ENCODE measurements around the gene PRR7.
A peak's percentile ranks its signal among the peaks of the same experiment; 100 is the strongest.

PRR7 gene

GRCh38 chr5:177425196-177425800 is 21.3 kb upstream of the PRR7 start:
- no peak for DNase-seq

- peak; percentile 99 for DNase-seq
Measured at GRCh38 chr5:177425801-177426565, 20.6 kb upstream of the PRR7 start.

DNA sequence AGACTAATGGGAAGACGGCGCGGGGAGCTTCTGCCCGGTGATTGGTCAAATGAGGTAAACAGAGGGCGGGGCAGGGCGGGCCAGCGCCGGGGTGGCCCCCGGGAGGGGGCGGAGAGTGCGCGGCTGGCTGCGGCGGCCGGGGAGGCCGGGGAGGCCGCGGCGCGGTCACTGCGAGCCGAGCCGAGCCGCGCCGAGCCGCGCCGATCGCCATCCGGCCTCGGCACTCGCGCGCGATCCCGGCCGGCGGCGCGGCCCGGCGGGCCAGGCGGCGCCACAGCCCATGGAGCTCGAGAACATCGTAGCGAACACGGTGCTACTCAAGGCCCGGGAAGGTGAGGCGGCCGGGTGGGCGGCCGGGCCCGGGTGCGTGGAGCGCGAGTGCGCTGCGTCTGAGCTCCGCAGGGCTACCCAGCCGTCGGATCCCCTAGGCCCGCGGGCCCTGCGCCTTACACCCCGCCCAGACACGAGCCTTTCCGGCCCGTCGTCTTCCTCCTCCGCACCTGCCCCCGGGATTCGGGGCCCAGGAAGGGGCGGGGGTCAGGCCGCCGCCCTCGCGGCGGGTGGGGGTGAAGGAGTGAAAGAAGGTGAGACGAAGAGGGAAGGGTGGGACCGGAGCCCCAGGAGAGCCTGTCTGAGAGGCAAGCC is 19.9 kb upstream of the PRR7 start, which contains the start of gene GRK6:
GRK6 (plus strand) TSS at position 111 of the 645 bp plus-strand sequence; CDS start at position 281, 170 bp downstream.
- DNase-seq: peak; percentile 57

DNA sequence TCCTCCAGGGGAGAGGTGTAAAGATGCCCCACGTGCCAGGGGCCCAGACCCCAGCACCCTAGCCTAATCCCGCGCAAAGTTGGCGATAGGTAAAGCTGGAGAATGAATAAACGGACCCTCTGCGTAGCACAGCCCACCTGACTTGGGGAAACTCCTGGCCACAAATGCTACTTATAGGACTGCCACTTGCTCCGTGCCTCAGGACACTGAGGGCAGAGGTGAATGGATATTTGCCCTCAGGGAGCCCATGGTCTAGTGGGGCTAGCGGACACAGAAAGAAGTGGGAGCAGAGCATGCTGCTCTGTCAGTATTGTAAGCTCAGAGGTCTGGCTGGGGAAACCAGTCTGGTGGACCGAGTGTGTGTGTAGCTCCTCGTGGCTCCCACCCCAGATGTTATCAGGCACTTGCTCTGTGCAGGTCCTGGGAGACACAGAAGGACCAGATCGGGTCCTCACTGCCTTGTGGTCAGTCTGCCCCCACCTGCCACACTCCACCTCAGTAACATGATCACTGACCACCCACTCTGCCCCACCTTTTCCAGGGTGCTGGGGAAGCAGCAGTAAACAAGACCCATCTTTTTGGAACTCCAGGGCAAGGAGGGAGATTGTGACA is 19.3 kb upstream of the PRR7 start:
- DNase-seq: no peak

DNA sequence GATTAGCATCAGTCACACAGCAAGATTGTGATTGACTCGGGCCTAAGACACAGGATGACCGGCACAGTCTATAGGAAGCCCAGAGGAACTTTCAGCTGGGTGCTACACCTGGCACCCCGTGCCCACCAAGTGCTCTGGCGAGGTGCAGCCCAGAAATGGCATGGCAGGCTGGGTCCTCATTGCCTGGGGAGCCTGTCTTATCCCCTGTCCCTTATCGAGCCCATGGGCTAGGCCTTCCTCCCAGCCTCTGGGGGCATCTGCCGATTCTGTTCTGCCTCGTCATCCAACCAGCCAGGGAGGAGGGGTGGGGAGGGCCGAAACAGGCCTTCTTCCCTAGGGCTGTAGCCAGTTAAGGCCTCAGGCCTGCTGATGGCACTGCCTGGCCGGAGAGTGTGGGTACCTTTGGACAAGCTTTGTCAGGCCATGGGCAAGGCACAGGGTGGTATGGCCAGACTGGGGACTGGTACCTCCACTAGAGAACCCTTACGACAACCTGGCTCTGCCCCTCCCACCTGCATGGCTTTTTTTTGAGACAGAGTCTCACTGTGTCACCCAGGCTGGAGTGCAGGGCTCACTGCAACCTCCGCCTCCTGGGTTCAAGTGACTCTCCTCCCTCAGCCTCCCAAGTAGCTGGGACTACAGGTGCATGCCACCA is 18.6 kb upstream of the PRR7 start:
- no peak for DNase-seq

DNA sequence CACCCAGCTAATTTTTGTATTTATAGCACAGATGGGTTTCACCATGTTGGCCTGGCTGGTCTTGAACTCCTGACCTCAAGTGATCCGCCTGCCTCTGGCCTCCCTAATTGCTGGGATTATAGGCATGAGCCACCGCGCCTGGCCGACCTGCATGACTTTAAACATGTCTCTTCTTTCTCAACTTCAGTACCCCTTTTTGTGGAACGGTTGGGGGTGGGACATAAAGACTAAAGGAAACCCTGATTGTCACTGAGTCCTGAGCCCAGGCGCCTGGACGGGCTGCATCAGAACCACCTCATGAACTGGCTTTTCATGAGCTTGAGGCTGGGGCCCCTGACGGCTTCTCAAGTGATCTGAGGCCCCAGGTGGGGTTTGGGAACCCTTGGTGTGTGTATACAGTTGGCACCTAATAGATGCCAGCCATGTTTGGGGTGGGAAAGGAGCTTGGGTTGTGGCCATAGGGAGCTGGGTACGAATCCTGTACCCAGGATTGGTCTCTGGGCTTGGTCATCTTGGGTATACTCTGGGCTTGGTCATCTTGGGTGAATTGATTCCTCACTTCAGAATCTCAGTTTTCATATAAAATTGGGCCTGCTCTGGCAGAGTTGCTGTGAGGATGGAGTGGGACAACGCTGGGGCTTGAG is 17.9 kb upstream of the PRR7 start:
- no peak for DNase-seq

DNA sequence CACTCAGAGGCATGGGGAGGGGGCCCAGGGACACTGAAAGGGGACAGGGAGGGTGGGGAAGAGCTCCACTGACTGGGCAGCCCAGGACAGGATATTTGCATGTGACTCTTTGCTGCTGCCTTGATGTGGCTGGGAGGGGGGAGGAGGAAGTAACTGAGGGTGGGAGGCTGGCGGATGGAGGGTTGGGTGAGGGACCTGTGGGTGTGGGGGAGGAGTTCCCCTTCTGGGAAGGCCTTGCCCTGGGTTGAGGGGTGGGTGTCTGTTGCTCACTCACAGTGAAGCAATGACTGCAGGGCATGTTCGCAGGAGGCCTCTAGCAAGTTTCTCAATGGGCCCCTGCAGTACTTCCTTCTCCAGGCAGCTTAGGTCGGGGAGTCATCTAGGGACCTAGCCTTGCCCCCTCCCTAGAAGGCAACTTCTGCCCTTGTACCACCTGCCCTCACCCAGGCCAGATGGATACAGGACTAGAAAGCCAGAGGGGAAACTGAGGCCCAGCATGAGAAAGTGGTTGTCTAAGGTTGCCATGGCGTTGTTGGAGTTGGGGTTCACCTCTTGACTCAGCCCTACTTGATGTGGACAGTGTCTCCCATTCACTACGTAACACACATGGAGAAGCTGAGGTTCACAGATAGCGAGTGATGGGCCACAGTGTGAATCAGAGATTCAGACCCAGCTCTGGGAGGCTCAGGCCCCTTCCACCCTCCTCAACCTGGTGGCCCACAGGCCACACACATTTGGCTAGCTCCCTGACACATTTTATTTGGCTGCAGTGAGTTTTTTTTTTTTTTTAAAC is 17.2 kb upstream of the PRR7 start:
- peak; percentile 72 for DNase-seq

GRCh38 chr5:177430140-177430951 is 16.3 kb upstream of the PRR7 start:
- no peak for DNase-seq

GRCh38 chr5:177430972-177431316 is 15.7 kb upstream of the PRR7 start:
- DNase-seq: no peak

DNA sequence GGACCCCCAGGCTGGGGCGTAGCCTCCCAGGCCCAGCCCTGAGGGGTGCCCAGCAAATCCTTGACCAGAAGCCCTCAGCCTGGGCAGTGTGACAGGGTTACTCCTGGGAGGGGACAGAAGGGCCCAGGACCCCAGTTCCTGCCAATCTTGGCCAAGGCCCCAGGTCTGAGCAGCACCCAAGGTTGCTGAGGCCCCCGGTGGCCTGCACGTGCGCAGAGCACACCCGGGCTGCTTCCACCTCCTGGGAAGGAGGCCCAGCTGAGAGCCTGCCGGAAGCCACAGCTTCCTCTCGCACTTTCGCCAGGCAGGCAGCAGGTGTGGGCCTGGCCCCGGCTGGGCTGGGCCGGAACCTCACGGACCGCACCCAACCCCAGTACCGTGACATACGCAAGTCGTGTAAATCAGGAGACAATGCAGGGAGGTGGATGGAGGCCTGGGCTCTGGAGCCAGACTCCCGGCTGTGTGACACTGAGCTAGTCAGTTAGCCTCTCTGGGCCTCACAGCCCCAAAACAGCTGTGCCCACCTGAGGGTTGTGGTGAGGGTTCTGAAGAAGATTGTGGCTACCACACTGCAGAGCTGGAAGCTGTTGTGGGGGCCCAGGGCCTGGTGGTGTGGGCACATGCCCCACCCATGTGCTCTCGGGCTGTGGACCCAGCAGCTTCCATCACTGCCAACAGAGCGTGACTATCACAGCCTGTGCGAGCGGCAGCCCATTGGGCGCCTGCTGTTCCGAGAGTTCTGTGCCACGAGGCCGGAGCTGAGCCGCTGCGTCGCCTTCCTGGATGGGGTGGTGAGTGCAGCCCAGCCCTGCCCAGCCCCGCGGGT is 15.1 kb upstream of the PRR7 start:
- peak; percentile 55 for DNase-seq

GRCh38 chr5:177432143-177432838 is 14.3 kb upstream of the PRR7 start:
- no peak for DNase-seq

DNA sequence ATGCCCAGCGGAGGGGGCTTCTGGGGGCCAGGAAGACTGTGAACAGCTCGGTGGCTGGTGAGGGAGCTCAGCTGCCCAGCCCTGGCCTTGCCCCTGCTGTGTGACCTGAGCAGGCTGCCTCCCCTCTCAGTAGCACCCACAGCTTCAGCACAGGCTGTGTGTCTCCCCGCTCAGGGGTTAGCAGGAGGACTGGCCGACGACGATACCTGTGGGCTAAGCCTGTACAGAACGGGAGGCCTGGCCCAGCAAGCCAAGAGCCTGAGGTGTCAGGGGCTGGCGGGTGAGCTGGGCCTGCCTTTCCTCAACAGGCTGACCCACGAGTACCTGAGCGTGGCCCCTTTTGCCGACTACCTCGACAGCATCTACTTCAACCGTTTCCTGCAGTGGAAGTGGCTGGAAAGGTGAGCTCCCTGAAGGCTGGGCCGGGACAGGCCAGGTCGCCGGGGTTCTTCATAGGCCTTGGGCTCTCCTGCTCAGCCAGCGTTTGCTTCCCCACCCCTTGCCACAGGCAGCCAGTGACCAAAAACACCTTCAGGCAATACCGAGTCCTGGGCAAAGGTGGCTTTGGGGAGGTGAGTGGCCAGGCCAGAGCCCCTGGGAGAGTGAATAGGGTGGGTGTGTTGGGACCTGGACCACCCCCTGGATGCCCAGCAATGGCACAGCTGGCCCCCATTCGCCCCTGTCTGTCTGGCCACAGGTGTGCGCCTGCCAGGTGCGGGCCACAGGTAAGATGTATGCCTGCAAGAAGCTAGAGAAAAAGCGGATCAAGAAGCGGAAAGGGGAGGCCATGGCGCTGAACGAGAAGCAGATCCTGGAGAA is 13.6 kb upstream of the PRR7 start:
- no peak for DNase-seq

GRCh38 chr5:177433658-177434217 is 12.9 kb upstream of the PRR7 start:
- no peak for DNase-seq

- no peak for DNase-seq
Measured at GRCh38 chr5:177434437-177434836, 12.2 kb upstream of the PRR7 start.

DNA sequence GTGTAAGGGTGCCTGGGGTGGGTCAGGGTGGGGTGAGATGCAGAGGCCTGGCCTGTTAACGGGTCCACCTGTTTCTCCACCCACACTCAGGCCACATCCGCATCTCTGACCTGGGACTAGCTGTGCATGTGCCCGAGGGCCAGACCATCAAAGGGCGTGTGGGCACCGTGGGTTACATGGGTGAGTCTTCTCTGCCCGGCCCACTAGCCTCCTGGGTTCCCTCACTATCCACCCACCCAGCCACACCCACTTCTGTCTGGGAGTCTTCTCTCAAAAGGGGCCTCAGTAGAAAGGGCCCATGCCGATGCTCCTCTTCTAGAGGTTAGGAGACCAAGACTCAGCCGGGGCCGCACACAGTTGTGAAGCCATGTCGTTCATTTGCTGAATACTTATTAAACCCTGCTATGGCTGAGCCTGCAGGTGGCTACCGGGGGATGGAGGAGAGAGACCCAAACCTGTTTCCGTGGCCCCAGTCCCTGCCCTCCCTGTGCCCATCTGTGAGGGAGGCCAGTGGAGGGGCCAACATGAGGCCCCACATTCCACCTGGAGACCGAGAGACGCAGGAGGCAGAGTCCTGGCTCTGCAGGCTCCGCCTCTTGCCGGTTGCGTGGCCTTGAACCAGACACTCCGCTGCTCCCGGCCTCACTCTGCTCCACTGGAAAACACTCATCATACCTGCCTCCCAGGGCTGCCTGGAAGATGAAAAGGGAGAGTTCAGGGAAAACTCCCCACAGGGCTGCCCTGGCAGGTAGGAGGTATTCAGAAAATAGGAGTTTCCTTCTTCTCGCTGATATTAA is 11.5 kb upstream of the PRR7 start:
- DNase-seq: no peak

DNA sequence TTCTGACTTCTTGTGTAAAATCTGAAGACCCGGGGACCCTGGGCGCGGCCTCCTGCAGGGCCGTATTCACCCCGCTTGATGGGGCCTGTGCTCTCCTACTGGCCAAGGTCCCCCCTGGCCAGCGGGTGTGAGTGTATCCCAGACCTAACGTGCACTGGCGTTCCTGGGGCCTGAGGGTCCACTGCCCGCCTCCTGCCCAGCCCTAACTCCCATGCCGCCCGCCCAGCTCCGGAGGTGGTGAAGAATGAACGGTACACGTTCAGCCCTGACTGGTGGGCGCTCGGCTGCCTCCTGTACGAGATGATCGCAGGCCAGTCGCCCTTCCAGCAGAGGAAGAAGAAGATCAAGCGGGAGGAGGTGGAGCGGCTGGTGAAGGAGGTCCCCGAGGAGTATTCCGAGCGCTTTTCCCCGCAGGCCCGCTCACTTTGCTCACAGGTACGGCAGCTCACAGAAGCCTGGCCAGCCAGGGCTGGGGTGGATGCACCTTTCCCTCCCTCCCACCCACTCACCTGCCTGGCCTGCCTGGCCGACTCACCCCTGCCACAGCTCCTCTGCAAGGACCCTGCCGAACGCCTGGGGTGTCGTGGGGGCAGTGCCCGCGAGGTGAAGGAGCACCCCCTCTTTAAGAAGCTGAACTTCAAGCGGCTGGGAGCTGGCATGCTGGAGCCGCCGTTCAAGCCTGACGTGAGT is 10.6 kb upstream of the PRR7 start:
- no peak for DNase-seq
